KMS-11 (cell line): ENCODE data around the gene POTEF.
"Not testable (repeated sequence)": the region's sequence is repeated elsewhere in the genome, so short reads cannot be mapped to it uniquely, and the experiment has no call there.

Source experiments
- H2AFZ ChIP-seq: fragments of 200-600 bp; sonication (generic); 2 replicates; pipeline ENCODE4 v1.6.1; 2016; ENCODE audit warnings: antibody characterized with exemption, mixed run types, low read depth
- H3K27ac ChIP-seq: fragments of 200-600 bp; sonication (generic); 2 replicates; pipeline ENCODE4 v1.6.1; 2016; ENCODE audit warnings: mild to moderate bottlenecking, mixed run types
- H3K27me3 ChIP-seq: fragments of 200-600 bp; sonication (generic); 2 replicates; pipeline ENCODE4 v1.6.1; 2017; ENCODE audit warnings: mild to moderate bottlenecking, low read depth, mixed run types, moderate library complexity; ENCODE audit not compliant: insufficient read depth
- H3K36me3 ChIP-seq: fragments of 200-600 bp; sonication (generic); 2 replicates; pipeline ENCODE4 v1.6.1; 2017; ENCODE audit warnings: mild to moderate bottlenecking, mixed run types; ENCODE audit not compliant: insufficient read depth
- H3K4me1 ChIP-seq: fragments of 200-600 bp; sonication (generic); 2 replicates; pipeline ENCODE4 v1.6.1; 2016; ENCODE audit warnings: mild to moderate bottlenecking, low read depth, mixed run types; ENCODE audit not compliant: poor library complexity, severe bottlenecking
- H3K4me2 ChIP-seq: fragments of 200-600 bp; sonication (generic); 2 replicates; pipeline ENCODE4 v1.7.0; 2016; ENCODE audit warnings: mild to moderate bottlenecking, mixed run types
- H3K4me3 ChIP-seq: fragments of 200-600 bp; sonication (generic); IDR thresholded peaks from 2 replicates; pipeline ENCODE4 v1.6.1; 2017; ENCODE audit warnings: low read depth, low read length, mixed read lengths; ENCODE audit not compliant: insufficient read depth
- H3K79me2 ChIP-seq: fragments of 200-600 bp; sonication (generic); 2 replicates; pipeline ENCODE4 v1.6.1; 2016; ENCODE audit warnings: low read depth, mixed run types; ENCODE audit not compliant: insufficient read depth
- H3K9ac ChIP-seq: fragments of 200-600 bp; sonication (generic); 2 replicates; pipeline ENCODE4 v1.6.1; 2016; ENCODE audit warnings: mild to moderate bottlenecking, mixed run types
- H4K20me1 ChIP-seq: fragments of 200-600 bp; sonication (generic); 2 replicates; pipeline ENCODE4 v1.6.1; 2016; ENCODE audit warnings: mild to moderate bottlenecking, mixed run types; ENCODE audit not compliant: insufficient read depth

Gene POTEF

GRCh38 chr2:130052376-130052775 lies 76.6 kb downstream of the POTEF start:
- H3K4me2 ChIP-seq, H3K79me2 ChIP-seq, H3K9ac ChIP-seq, H3K27me3 ChIP-seq, H3K4me1 ChIP-seq, H4K20me1 ChIP-seq, H3K4me3 ChIP-seq, H2AFZ ChIP-seq, H3K27ac ChIP-seq, H3K36me3 ChIP-seq: not testable (repeated sequence)

- H2AFZ ChIP-seq, H3K4me1 ChIP-seq, H3K4me2 ChIP-seq, H4K20me1 ChIP-seq, H3K4me3 ChIP-seq, H3K79me2 ChIP-seq, H3K27ac ChIP-seq, H3K27me3 ChIP-seq, H3K36me3 ChIP-seq, H3K9ac ChIP-seq: not testable (repeated sequence)
Observed at GRCh38 chr2:130048422-130048821, 80.6 kb downstream of the POTEF start.

- H3K4me1 ChIP-seq, H3K27ac ChIP-seq, H4K20me1 ChIP-seq, H3K36me3 ChIP-seq, H3K4me2 ChIP-seq, H3K9ac ChIP-seq, H3K79me2 ChIP-seq, H2AFZ ChIP-seq, H3K27me3 ChIP-seq, H3K4me3 ChIP-seq: not testable (repeated sequence)
Observed at GRCh38 chr2:130038265-130038603, 90.8 kb downstream of the POTEF start.

- H3K27me3 ChIP-seq, H3K4me3 ChIP-seq: not testable (repeated sequence)
Observed at GRCh38 chr2:130025931-130026330, 103.1 kb downstream of the POTEF start.

More at GRCh38 chr2:130025931-130026330, 103.1 kb downstream of the POTEF start:
- not testable (repeated sequence) for H2AFZ ChIP-seq, H4K20me1 ChIP-seq, H3K27ac ChIP-seq, H3K4me1 ChIP-seq, H3K4me2 ChIP-seq, H3K9ac ChIP-seq, H3K36me3 ChIP-seq, H3K79me2 ChIP-seq
